Skeletal muscle tissue (tissue), 4 donors: ENCODE measurements around the gene ADAMTSL1. TPM values are rescaled to one million over a fixed set of nuclear protein-coding genes. Genes with fewer than 3 reads are reported as not detected.

Experiments used
- H3K27ac ChIP-seq: one replicate; pipeline ENCODE4 v1.7.0; 2013; ENCODE audit warnings: mild to moderate bottlenecking, low read depth, low read length, inconsistent platforms
- H3K27me3 ChIP-seq, 3 donors: one replicate each; pipeline ENCODE4 v1.7.0; 2013; ENCODE audit warnings: low read length in 3 of 3; ENCODE audit not compliant: control insufficient read depth in 3 of 3, insufficient read depth in 3 of 3
- H3K36me3 ChIP-seq, 3 donors: one replicate each; pipeline ENCODE4 v1.7.0; 2013; ENCODE audit warnings: low read length in 3 of 3; ENCODE audit not compliant: control insufficient read depth in 3 of 3, insufficient read depth in 3 of 3
- H3K4me1 ChIP-seq, 3 donors: one replicate each; pipeline ENCODE4 v1.7.0; 2013; ENCODE audit warnings: low read length in 3 of 3, mild to moderate bottlenecking in 3 of 3; ENCODE audit not compliant: control insufficient read depth in 3 of 3, insufficient read depth in 3 of 3
- H3K4me3 ChIP-seq, 3 donors: one replicate each; pipeline ENCODE4 v1.7.0; 2013; ENCODE audit warnings: low read length in 3 of 3
- H3K9ac ChIP-seq, 3 donors: one replicate each; pipeline ENCODE4 v1.7.0; 2013; ENCODE audit warnings: low read length in 3 of 3, mild to moderate bottlenecking in 3 of 3, moderate library complexity in 2 of 3, low read depth in 1 of 3
- H3K9me3 ChIP-seq, 3 donors: one replicate each; pipeline ENCODE4 v1.7.0; 2013; ENCODE audit warnings: low read length in 3 of 3; ENCODE audit not compliant: control insufficient read depth in 3 of 3
- total RNA-seq: library from RNA; depleted of rRNA; stranded (reverse); fragments of >200 nt; gene quantifications from one replicate; pipeline ENCODE4 v1.2.3, GENCODE V29; 2014
- donor health status: Osteomylitis.

The ADAMTSL1 gene
- total RNA-seq, 1 donor from 2014 or later, result 18.3 TPM

DNA sequence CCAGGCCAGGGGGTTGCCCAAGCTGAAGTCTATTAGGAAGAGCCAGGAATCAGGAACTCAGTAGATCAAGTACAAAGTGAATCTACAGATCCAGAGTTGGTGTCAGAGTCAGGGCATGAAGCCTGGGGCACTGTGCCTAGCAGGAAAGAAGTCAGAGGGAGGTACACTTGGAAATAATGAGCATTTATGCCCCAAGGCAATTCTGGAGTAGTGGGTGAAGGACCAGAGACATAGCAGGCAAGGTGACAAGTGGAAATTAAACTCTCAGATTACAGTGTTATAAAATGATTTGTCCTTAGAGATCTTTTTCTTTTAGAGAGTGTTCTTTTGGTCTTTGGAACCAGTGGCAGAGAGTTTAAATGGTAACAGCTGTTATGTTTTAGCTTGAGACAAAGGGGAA, 138.0 kb downstream of the ADAMTSL1 start:
- Histone ChIP-seq H3K4me1 (peaks cover 0 to 2% (median 0%) of the 10 kb centered on the region in 3 donors), H3K4me3 (no peak overlapping the region), H3K36me3 (no peaks in the 10 kb centered on the region), H3K27ac (no peak overlapping the region), H3K27me3 (no peaks in the 10 kb centered on the region), H3K9me3 (no peaks in the 10 kb centered on the region), H3K9ac (no peak overlapping the region)

DNA sequence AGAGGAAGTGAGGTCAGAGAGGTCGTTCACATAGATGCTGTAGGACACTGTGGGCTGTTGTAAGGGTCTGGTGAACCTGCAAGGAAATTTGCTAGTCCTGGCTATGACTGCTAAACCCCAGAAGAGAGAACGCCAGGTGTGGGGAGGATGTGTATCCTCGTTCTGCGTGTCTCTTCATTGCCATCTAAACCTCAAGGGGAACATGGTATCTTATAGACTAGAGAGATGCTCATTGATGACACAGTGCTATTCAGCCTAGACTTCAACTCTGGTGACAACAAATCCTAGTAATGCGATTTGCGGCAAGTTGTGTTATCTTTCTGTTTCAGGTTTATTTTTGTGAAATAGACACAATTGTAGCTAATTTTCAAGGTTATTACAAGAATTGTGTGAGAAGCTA, 140.2 kb downstream of the ADAMTSL1 start:
- no peaks in the 10 kb centered on the region for H3K9me3 ChIP-seq
- no peak overlapping the region for H3K9ac ChIP-seq
- H3K4me1 ChIP-seq, result peaks cover 0 to 2% (median 0%) of the 10 kb centered on the region in 3 donors
- H3K27me3 ChIP-seq, result no peaks in the 10 kb centered on the region
- H3K4me3 ChIP-seq, result no peak overlapping the region
- no peaks in the 10 kb centered on the region for H3K36me3 ChIP-seq
- no peak overlapping the region for H3K27ac ChIP-seq

DNA sequence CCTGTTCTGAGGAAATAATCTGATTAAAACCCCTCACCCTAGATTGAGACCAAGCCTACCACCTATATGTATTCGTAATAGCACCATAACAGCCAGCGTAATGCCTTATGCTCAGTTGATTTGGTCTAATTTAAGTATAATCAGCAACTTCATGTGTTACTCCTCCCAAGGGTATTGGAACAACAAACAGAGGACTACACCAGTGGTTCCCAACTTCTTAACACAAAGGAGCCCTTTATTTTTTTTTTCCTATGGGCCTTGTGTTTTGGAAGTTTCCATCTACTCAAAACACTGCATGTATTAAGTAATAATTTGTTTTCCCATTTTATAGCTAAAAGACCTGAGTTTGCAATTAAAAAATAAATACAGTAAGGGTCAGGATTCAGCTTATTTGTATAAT, 140.7 kb downstream of the ADAMTSL1 start:
- Histone ChIP-seq H3K9me3 (no peaks in the 10 kb centered on the region), H3K27ac (no peak overlapping the region), H3K27me3 (no peaks in the 10 kb centered on the region)

DNA sequence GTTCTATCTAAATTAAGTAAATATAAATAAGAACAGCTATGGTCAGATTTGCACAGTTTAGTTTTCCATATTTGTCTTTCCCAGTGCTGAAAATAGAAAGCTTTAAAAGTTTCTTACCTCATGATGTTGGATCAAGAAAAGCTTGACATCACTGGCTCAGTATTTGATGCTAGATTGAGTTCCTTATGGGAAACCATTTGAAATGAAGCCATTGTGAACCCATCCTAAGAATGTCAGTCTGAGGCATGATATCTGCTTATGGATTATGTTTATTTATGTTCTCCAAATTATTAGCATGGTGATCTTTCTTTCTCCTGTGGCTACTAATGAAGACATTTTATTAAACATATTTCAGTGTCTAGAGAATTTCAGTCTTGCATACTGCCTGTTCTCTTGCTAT, 143.0 kb downstream of the ADAMTSL1 start:
- Histone ChIP-seq H3K4me3 (no peak overlapping the region), H3K9ac (no peak overlapping the region), H3K27ac (no peak overlapping the region), H3K27me3 (no peaks in the 10 kb centered on the region), H3K4me1 (peaks cover 0 to under 1% (median 0%) of the 10 kb centered on the region in 3 donors), H3K36me3 (no peaks in the 10 kb centered on the region), H3K9me3 (no peaks in the 10 kb centered on the region)

More for the DNA sequence above, 140.7 kb downstream of the ADAMTSL1 start:
- no peaks in the 10 kb centered on the region for H3K36me3 ChIP-seq
- no peak overlapping the region for H3K4me3 ChIP-seq
- peaks cover 0 to 2% (median 0%) of the 10 kb centered on the region in 3 donors for H3K4me1 ChIP-seq
- H3K9ac ChIP-seq, result no peak overlapping the region

DNA sequence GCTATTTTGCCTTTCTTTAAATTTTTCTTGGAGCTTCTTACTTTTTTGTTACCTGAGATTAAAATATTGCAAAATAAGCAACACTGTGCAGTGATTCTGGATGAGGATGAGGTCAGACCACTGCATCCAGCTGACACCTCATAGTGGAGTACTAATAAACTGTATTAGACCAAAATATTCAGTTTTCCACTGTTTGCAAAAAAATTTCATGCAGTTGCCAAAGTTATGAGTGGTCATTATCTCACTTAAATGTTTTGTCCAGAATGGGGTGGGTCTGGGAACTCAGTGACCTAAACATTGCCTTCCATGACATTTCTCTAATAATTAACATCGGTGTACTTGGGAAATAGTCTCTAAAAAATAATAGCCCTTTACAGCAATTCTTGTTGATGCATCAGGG, 143.8 kb downstream of the ADAMTSL1 start:
- Histone ChIP-seq H3K36me3 (no peaks in the 10 kb centered on the region), H3K9ac (no peak overlapping the region), H3K4me1 (no peaks in the 10 kb centered on the region), H3K27me3 (no peaks in the 10 kb centered on the region), H3K27ac (no peak overlapping the region), H3K9me3 (no peaks in the 10 kb centered on the region), H3K4me3 (no peak overlapping the region)

DNA sequence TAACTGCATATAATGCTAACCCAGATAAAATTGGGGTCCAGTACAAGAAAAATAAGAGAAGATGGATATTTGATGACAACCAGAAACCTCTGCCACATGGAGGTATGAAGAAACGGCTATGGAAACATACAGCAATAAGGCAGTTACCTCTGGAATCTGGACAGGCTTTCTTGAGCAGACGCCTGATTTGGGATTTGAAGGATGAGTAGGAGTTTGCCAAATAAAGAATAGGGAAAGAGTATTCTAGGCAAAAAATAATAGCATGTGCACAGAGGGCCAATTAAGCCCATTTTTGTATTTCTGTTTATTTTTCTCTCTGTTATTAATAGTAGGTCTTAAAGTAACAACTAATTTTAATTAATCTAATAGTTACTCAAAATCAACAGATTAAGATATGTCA, 144.9 kb downstream of the ADAMTSL1 start:
- Histone ChIP-seq H3K36me3 (no peaks in the 10 kb centered on the region), H3K4me1 (no peaks in the 10 kb centered on the region), H3K9me3 (no peaks in the 10 kb centered on the region), H3K27me3 (no peaks in the 10 kb centered on the region), H3K27ac (no peak overlapping the region), H3K9ac (no peak overlapping the region), H3K4me3 (no peak overlapping the region)

DNA sequence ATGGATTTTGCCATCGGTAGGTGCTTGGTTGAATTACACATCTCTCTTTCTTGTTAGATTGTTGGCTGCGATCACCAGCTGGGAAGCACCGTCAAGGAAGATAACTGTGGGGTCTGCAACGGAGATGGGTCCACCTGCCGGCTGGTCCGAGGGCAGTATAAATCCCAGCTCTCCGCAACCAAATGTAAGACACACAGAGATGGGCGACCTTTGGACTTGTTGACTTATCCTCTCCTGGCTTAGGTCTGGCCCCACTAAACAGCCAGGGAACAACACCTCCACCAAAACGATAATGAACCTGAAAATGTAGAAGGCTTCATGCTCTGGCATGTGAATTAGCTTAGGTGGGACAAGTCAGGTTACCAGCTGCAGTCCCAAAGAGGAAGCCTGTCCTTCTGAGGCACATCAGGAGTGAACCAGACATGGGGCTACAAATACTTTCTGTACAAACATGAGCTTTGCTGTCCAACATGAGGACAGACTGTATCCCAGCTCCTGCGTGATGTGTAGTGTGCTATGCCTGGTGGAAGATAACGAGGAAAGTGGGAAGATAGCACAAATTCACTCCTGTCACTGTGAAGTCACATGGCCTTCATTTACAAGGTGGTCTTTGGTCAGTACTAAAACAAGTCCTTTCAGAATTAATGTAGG, 148.4 kb downstream of the ADAMTSL1 start:
- no peaks in the 10 kb centered on the region for H3K27me3 ChIP-seq
- H3K9me3 ChIP-seq, result no peaks in the 10 kb centered on the region
- H3K36me3 ChIP-seq, result no peaks in the 10 kb centered on the region
- H3K4me3 ChIP-seq, result no peak overlapping the region
- H3K9ac ChIP-seq, result no peak overlapping the region
- no peak overlapping the region for H3K27ac ChIP-seq
- no peaks in the 10 kb centered on the region for H3K4me1 ChIP-seq

DNA sequence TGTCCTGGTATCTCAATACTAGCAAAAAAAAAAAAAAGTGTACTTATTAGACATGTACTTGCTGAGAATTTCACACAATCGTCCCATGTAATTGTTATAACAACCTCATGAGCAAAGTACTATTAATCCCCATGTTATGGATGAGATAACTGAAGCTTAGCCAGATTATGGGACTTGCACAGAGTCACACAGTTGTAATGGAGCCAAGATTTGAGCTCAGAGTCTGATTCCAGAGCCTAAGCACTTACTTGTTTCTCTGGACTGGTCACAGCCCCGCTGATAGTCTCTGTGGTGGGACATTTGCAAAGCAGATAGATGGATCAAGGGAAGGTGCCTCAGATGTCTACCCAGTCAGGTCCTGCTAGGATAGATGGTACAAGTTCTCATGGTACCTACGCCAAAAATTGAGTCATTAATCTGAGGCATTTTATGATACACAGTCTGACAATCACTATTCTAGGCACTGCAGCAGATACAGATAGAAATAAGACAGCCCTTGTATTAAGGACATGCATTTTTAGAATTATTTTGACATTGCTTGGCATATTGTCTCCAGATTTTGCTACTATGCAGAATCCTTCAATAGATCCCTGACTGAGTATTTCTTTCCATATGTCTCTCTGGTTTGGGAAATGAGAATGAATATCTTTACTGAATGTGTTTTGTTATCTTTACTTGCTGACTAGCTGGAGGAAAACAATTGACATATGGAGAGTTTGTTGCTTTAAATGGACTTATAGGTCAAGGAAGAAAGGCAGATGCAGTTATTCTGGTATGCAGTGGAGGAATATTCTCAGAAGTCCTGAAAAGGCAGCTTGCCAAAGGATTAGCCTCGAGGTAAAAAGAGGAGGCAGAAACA, 149.5 kb downstream of the ADAMTSL1 start:
- Histone ChIP-seq H3K4me1 (no peaks in the 10 kb centered on the region), H3K4me3 (no peak overlapping the region), H3K36me3 (no peaks in the 10 kb centered on the region), H3K9ac (no peak overlapping the region), H3K27ac (no peak overlapping the region), H3K27me3 (no peaks in the 10 kb centered on the region), H3K9me3 (no peaks in the 10 kb centered on the region)

DNA sequence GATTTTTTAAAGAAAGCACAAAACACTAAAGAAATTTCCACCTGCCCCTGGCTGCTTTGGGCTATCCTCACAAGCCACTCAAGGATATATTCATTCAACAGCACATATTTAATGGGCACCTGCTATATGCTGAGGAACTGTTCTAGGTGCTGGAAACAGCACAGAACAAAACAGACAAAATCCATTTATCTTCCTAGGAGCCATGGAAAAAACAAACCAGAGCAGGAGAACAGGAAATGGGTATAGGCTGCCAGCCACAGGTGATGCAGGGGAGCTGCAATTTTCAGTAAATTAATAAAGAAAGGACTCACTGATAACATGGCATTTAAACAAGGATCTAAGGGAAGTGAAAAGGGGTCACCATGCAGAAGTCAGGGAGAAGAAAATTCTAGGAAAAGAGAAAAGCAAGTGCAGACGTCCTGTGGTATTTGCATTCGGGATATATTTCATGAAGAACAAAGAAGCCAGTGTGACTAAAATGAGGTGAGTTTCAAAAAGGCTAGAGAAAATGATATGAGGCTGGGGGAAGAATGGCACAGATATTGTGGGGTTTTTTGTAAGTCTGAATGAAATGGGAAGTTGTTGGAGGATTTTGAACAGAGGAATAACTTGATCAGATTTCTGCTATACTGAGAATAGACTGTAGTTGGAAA, 152.2 kb downstream of the ADAMTSL1 start:
- Histone ChIP-seq H3K4me3 (no peak overlapping the region), H3K27me3 (no peaks in the 10 kb centered on the region), H3K9ac (no peak overlapping the region), H3K36me3 (no peaks in the 10 kb centered on the region), H3K9me3 (no peaks in the 10 kb centered on the region), H3K4me1 (no peaks in the 10 kb centered on the region), H3K27ac (no peak overlapping the region)

DNA sequence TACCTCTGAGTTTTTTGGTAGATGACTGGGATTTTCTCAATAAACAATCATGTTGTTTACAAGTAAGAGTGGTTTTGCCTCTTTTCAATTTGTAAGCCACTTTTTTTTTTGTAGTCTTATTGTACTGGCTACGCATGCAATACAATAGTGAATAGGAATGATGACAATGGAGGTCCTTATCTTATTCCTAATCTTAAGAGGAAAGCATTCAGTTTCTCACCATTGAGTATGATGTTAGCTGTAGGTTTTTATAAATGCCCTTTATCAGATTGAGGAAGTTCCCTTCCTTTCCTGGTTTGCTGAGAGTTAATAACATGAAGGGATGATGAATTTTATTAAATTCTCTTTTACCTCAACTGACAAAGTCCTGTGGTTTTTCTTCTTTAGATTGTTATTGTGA, 155.2 kb downstream of the ADAMTSL1 start:
- H3K27me3 ChIP-seq, result no peaks in the 10 kb centered on the region
- no peak overlapping the region for H3K4me3 ChIP-seq
- H3K4me1 ChIP-seq, result no peaks in the 10 kb centered on the region
- H3K27ac ChIP-seq, result no peak overlapping the region
- no peaks in the 10 kb centered on the region for H3K36me3 ChIP-seq
- no peak overlapping the region for H3K9ac ChIP-seq
- no peaks in the 10 kb centered on the region for H3K9me3 ChIP-seq
